ENCODE data around the gene DALRD3.

DNA sequence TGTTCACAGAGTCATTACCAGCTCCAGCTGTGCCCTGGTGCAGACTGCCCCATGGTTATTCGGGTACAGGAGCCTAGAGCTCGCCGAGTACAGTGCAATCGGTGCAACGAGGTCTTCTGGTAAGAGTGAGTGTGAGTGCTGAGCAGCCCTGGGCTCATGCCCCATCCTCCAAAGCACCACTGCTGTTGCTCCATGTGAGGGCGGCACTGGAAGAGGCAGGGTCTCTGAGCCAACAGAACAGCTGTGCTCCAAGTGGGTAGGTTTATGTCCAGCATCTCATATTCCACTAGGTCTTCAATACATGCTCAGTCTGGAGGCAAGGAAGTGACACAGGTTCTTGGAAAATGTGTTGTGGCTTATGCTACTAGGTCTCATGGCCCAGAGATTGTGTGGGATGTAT lies 47.8 kb downstream of the DALRD3 start:
- TF ChIP-seq, protein P1, sequence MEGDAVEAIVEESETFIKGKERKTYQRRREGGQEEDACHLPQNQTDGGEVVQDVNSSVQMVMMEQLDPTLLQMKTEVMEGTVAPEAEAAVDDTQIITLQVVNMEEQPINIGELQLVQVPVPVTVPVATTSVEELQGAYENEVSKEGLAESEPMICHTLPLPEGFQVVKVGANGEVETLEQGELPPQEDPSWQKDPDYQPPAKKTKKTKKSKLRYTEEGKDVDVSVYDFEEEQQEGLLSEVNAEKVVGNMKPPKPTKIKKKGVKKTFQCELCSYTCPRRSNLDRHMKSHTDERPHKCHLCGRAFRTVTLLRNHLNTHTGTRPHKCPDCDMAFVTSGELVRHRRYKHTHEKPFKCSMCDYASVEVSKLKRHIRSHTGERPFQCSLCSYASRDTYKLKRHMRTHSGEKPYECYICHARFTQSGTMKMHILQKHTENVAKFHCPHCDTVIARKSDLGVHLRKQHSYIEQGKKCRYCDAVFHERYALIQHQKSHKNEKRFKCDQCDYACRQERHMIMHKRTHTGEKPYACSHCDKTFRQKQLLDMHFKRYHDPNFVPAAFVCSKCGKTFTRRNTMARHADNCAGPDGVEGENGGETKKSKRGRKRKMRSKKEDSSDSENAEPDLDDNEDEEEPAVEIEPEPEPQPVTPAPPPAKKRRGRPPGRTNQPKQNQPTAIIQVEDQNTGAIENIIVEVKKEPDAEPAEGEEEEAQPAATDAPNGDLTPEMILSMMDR (IDR thresholded peaks at IDR 0.05; ENCODE audit: low read depth, low read length): no peak
- TF ChIP-seq EZH2phosphoT487 (IDR thresholded peaks at IDR 0.05; ENCODE audit: low read depth): no peak

All from OCI-LY3 (cell line).